CD4-positive, alpha-beta T cell (primary cell): ENCODE measurements around the gene KIAA2012. TPM values are rescaled to one million over a fixed set of nuclear protein-coding genes. Genes with fewer than 3 reads are reported as not detected.

ENCODE experiments used
- ATAC-seq: fragments of 200-7000 bp; cut with Tn5 transposase; one replicate; pipeline ENCODE4 v1.10.0; 2022; ENCODE audit warnings: mild to moderate bottlenecking; ENCODE audit not compliant: poor library complexity
- CTCF ChIA-PET: fragments of 350-600 bp; sonication (Branson Sonifier 250); formaldehyde crosslinking; loops from one replicate; lab custom pipeline; 2021; ENCODE audit warnings: antibody characterized with exemption, inconsistent platforms; lab: Charles Lee
- POLR2A ChIA-PET: fragments of 350-600 bp; sonication (Branson Sonifier 250); formaldehyde crosslinking; loops from one replicate; lab custom pipeline; 2021; ENCODE audit warnings: antibody characterized with exemption, inconsistent platforms; lab: Charles Lee
- DNase-seq, 14 experiments: peaks; one replicate each; pipeline ENCODE4 v3.0.0-alpha.2; 2013 to 2020; ENCODE audit warnings: mixed read lengths in 2 of 14
- H3K27ac ChIP-seq, 2 donors: one replicate each; pipeline versions ENCODE4 v1.5.1 to v1.7.0; 2013; ENCODE audit warnings: low read length in 2 of 2, low read depth in 1 of 2, mild to moderate bottlenecking in 1 of 2
- H3K27me3 ChIP-seq, 2 experiments: 1 replicate in 1 of 2; 2 replicates in 1 of 2; pipeline versions ENCODE4 v1.6.1 to v1.7.0; 2013; ENCODE audit warnings: low read length in 2 of 2, control low read depth in 1 of 2, mild to moderate bottlenecking in 1 of 2, moderate library complexity in 1 of 2; ENCODE audit not compliant: insufficient read depth in 2 of 2, control insufficient read depth in 1 of 2
- H3K36me3 ChIP-seq: one replicate; pipeline ENCODE4 v1.6.1; 2013; ENCODE audit warnings: low read length, control low read depth; ENCODE audit not compliant: insufficient read depth
- H3K4me1 ChIP-seq: one replicate; pipeline ENCODE4 v1.6.1; 2013; ENCODE audit warnings: low read length, control low read depth; ENCODE audit not compliant: insufficient read depth
- H3K4me3 ChIP-seq: one replicate; pipeline ENCODE4 v1.5.1; 2013; ENCODE audit warnings: mild to moderate bottlenecking, low read length, moderate library complexity
- H3K9me3 ChIP-seq, 2 experiments: 1 replicate in 1 of 2; 2 replicates in 1 of 2; pipeline versions ENCODE4 v1.6.1 to v1.7.0; 2013; ENCODE audit warnings: low read length in 2 of 2, mild to moderate bottlenecking in 2 of 2, control low read depth in 1 of 2, moderate library complexity in 1 of 2; ENCODE audit not compliant: control insufficient read depth in 1 of 2, insufficient read depth in 1 of 2
- H3K27ac Mint-ChIP-seq: one replicate; pipeline ENCODE4 v1.8.0; 2020; ENCODE audit warnings: mixed read lengths
- H3K27me3 Mint-ChIP-seq: one replicate; pipeline ENCODE4 v1.8.0; 2021; ENCODE audit warnings: mixed read lengths
- H3K36me3 Mint-ChIP-seq: one replicate; pipeline ENCODE4 v1.8.0; 2021; ENCODE audit warnings: low read depth, mixed read lengths
- H3K4me1 Mint-ChIP-seq: one replicate; pipeline ENCODE4 v1.8.0; 2021; ENCODE audit warnings: low read depth, mixed read lengths
- H3K4me3 Mint-ChIP-seq: one replicate; pipeline ENCODE4 v1.8.0; 2020; ENCODE audit warnings: mild to moderate bottlenecking, mixed read lengths
- H3K9me3 Mint-ChIP-seq: one replicate; pipeline ENCODE4 v1.8.0; 2020; ENCODE audit warnings: mixed read lengths
- CTCF ChIP-seq: fragments of 200-600 bp; IDR thresholded peaks from one replicate; pipeline ENCODE4 v1.8.0; 2022; ENCODE audit warnings: antibody characterized with exemption, mild to moderate bottlenecking
- intact Hi-C, 2 experiments: fragments of 100-400 bp; cut with DNase I in 1 of 2; cut with micrococcal nuclease in 1 of 2; formaldehyde crosslinking; loops; one replicate each; pipeline versions ENCODE4 v1.15.1 to v1.9.0; 2023 to 2025; cut with DNase I, micrococcal nuclease
- total RNA-seq, 174 experiments: library from RNA in 2 of 174; stranded (reverse) in 2 of 174; gene quantifications; one replicate each; pipeline ENCODE4 v1.2.3 and lab custom pipeline; 2021 to 2026

KIAA2012 gene
- total RNA-seq, 2 experiments from 2014 or later, result not detected

- H3K9me3 ChIP-seq, result peaks cover 0 to 14% of the 10 kb centered on the region in 2 experiments
- Mint-ChIP-seq H3K9me3 (no peaks in the 10 kb centered on the region), H3K36me3 (peaks cover 9% of the 10 kb centered on the region), H3K27me3 (peaks cover 9% of the 10 kb centered on the region), H3K4me1 (peaks cover 17% of the 10 kb centered on the region), H3K27ac (no peak overlapping the region), H3K4me3 (no peak overlapping the region)
- H3K27ac ChIP-seq, result no peak overlapping the region
- no peaks in the 10 kb centered on the region for H3K36me3 ChIP-seq
- H3K27me3 ChIP-seq, result peaks cover 31 to 58% of the 10 kb centered on the region in 2 experiments
- no peak overlapping the region for H3K4me3 ChIP-seq
- ChIA-PET CTCF (no interaction called here), POLR2A (no interaction called here)
- no peak for DNase-seq
- peaks cover 27% of the 10 kb centered on the region for H3K4me1 ChIP-seq
- intact Hi-C loops, result loop anchor here in 1 of 2 experiments (10.0 kb wide), 5 partner anchors 198 to 1512 kb away; partner anchors contain the start of genes BMPR2, FAM117B, SGO2 and SUMO1
- TF ChIP-seq CTCF, result no peak
- ATAC-seq, result no peak
These were observed 36.0 kb upstream of the KIAA2012 start for GRCh38 chr2:202037086-202037485.

- Mint-ChIP-seq H3K4me3 (peak overlapping the region; percentile 12), H3K36me3 (peaks cover 5% of the 10 kb centered on the region), H3K9me3 (no peaks in the 10 kb centered on the region), H3K27ac (no peak overlapping the region), H3K27me3 (peaks cover 10% of the 10 kb centered on the region), H3K4me1 (peaks cover 11% of the 10 kb centered on the region)
- intact Hi-C loops, result loop anchor here in 1 of 2 experiments (10.0 kb wide), 5 partner anchors 196 to 1514 kb away; partner anchors contain the start of genes BMPR2, FAM117B, SGO2 and SUMO1
- Histone ChIP-seq H3K9me3 (peaks cover 0 to 14% of the 10 kb centered on the region in 2 experiments), H3K36me3 (no peaks in the 10 kb centered on the region), H3K4me1 (peaks cover 15% of the 10 kb centered on the region), H3K4me3 (no peak overlapping the region), H3K27ac (no peak overlapping the region), H3K27me3 (peaks cover 31 to 58% of the 10 kb centered on the region in 2 experiments)
- no peak for TF ChIP-seq CTCF
- ChIA-PET CTCF (no interaction called here), POLR2A (no interaction called here)
- ATAC-seq, result no peak
- DNase-seq, result no peak
These were observed 34.4 kb upstream of the KIAA2012 start for GRCh38 chr2:202038471-202039277.

GRCh38 chr2:202039278-202040078, 33.6 kb upstream of the KIAA2012 start:
- Histone ChIP-seq H3K4me3 (no peak overlapping the region), H3K27me3 (peaks cover 31 to 58% of the 10 kb centered on the region in 2 experiments), H3K9me3 (peaks cover 0 to 14% of the 10 kb centered on the region in 2 experiments), H3K4me1 (peaks cover 15% of the 10 kb centered on the region), H3K36me3 (no peaks in the 10 kb centered on the region), H3K27ac (no peak overlapping the region)
- POLR2A ChIA-PET, result no interaction called here
- H3K9me3 Mint-ChIP-seq, result no peaks in the 10 kb centered on the region
- TF ChIP-seq CTCF, result no peak
- CTCF ChIA-PET, result no interaction called here
- no peak overlapping the region for H3K4me3 Mint-ChIP-seq
- peaks cover 11% of the 10 kb centered on the region for H3K4me1 Mint-ChIP-seq
- H3K27ac Mint-ChIP-seq, result no peak overlapping the region
- H3K27me3 Mint-ChIP-seq, result peaks cover 18% of the 10 kb centered on the region
- intact Hi-C loops, result loop anchor here in 1 of 2 experiments (10.0 kb wide), 5 partner anchors 195 to 1515 kb away; partner anchors contain the start of genes BMPR2, FAM117B, SGO2 and SUMO1
- DNase-seq, result no peak
- H3K36me3 Mint-ChIP-seq, result peaks cover 5% of the 10 kb centered on the region
- no peak for ATAC-seq
